Measurements from ENCODE around the gene PVRIG.
"Not testable (repeated sequence)": the region's sequence is repeated elsewhere in the genome, so short reads cannot be mapped to it uniquely, and the experiment has no call there.

Gene PVRIG

DNA sequence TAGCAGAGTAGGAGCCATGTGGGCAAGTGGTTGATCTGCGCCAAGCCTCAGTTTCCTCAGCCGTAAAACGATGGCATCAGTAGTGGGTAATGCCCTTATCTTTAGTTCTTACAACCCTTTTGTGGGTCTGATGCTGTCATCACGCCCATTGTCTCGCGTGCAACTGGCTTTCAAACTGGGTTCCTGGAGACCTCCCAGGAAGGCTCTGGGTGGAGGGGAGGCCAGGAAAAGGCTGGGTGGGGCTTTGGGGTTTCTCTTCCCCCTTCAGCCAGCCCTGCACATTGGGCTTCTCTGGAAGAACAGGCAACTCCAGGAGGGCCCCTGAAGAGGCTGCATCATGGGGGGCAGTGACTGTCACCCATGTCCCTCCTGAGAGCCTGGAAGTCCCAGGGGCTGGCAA is 5.1 kb downstream of the PVRIG start:
- not testable (repeated sequence) for DNase-seq (ENCODE audit: low read depth in 2 of 3, low spot score in 2 of 3)

DNA sequence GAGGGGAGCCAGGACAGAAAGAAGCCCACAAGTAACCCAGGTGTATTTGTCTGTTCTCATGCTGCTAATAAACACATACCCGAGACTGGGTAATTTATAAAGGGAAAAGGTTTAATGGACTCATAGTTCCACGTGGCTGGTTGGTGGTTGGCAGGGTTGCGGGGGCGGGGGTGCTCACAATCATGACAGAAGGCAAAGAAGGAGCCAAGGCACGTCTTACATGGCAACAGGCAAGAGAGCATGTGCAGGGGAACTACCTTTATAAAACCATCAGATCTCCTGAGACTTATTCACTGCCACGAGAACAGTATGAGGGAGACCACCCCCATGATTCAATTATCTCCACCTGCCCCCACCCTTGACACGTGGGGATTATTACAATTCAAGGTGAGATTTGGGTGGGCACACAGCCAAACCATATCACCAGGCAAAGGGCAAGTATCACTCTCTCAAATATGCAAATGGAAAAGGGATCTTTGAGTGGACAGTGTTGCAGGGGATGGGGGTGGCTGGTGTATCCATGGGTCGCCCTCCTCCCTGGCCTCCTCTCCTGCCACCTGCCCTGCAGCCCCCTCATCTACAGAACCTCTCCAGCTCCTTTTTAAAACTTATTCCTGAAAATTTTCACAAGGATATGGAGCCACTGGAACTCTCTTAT is 15.0 kb downstream of the PVRIG start:
- DNase-seq (ENCODE audit: low read depth in 2 of 3, low spot score in 2 of 3) = not testable (repeated sequence)

DNA sequence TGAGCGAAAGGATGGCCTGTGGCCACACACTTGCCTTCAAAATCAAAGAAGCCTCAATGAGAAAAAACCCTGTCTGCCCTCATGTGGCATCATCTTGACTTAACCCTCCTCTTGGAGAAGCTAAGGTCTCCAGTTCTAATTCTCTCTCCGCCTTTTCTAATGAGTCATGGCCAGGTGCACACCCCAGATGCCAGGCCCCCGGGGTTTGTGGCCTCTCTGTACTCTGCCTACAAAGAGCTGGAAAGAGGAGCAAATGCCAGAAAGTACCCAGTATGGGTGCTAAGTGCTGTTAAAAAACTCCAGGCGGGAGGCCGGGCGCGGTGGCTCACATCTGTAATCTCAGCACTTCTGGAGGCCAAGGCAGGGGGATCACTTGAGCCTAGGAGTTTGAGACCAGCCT is 20.2 kb downstream of the PVRIG start:
- DNase-seq (ENCODE audit: low read depth in 2 of 3, low spot score in 2 of 3) = not testable (repeated sequence)

DNA sequence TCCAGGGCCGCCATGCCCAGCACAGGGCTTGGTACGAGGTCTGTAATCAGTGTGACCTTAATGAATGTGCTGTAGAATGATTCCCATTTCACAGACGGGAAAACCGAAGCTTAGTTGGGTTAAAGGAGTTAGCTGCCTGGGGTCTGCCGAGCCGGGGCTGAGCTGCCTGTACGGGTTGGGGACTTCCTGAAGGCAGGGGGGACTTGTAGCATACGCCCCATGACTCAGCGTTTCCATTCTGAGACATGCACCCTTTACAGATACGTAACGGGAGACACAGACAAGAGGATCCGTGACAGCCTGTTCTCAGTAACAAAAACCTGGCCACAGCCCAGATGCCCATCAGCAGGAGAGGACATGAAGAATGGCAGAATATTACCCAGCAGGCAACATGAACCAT is 23.6 kb downstream of the PVRIG start:
- DNase-seq (ENCODE audit: low read depth in 2 of 3, low spot score in 2 of 3) = peak in 2 of 3 experiments; percentile 38 to 46

DNA sequence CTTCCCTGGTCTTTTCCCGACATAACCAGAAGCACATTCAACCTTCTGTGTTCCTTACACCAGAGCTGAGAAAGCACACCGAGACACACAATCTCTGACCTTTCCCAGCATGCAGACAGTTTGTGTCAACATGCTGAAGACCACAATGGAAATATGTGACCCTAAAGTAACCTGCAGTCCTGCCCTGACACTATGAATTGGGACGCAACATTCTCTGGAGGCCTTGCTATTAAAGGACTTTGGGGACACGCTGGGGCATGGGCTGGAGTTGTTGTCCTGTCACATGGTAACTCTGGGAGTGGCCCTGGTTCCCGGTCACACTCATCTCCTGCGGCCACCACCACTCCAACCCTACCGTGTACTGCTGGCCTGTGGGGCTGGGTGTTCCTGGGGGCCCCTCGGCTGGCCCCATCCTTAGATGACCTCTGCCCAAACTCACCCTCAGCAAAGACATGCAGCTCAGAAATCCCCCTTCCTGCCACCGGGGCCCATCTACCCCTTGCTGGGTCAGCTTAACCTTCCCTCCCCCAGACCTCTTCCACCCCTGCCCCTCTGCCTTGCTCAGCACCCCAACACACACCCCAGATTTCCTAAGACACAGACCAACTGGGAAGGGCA is 25.3 kb downstream of the PVRIG start:
- not testable (repeated sequence) for DNase-seq (ENCODE audit: low read depth in 2 of 3, low spot score in 2 of 3)

DNA sequence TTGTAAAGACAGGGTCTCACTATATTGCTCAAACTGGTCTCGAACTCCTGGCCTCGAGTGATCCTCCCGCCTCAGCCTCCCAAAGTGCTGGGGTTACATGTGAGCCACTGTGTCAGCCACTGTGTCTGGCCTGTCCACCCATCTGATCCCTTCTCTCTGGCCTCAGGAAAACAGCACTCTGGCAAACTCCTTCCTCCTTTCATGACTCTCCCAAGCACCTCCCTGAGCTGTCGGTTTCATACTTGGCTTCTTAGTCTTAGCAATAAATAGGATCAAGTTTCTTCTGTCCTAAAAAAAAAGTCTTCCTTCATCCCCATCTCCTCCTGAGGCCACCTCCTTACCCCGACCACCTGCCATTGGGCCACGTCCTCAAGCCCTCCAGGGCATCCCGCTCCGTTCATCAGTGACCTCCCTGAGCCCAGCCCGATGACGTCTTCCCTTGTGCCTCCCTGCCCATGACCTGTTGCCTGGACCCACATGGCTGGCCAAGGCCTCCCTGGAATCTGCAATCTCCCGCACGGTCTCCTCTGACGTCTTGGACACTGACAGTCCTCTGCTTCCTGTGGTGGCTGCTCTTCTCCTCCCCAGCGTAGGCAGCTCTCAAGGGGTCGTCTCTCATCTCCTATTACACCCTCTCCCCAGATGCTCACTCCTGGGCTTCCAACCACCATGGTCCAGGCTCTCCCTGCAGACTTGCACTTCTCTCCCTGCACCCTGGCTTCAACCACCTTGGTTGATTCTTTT is 26.5 kb downstream of the PVRIG start:
- DNase-seq (ENCODE audit: low read depth in 2 of 3, low spot score in 2 of 3) = not testable (repeated sequence)

DNA sequence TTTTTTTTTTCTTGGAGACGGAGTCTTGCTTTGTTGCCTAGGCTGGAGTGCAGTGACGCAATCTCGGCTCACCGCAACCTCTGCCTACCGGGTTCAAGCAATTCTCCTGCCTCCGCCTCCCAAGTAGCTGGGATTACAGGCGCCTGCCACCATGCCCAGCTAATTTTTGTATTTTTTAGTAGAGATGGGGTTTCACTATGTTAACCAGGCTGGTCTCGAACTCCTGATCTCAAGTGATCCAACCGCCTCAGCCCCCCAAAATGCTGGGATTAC is 27.1 kb downstream of the PVRIG start:
- not testable (repeated sequence) for DNase-seq (ENCODE audit: low read depth in 2 of 3, low spot score in 2 of 3)

DNA sequence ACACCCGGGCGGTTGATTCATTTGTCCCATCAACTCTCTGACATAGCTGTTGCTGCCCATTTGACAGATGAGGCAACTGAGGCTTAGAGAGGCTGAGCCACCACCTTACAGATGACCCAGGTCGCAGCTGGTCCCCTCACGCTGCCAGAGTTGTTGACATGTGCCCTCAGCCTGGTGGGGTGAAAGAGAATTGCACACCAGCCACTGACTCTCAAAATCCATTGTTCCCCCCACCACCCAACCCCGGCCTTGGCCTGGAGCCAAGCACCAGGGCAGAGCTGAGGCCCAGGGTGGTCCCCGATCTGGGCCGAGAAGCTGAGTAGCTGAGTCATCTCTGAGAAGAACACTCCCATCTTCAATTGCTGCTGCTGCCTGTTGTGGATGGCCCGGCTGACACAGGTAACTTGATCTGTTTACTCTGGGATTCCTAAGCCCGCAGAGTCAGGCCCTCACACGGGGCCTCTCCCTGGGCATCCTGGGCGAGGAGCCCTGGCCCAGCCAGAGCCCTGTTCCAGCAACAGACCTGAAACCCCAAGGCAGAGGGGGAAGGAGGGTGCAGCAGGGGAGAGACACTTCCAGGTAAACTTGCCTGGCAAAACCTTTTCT is 27.5 kb downstream of the PVRIG start:
- DNase-seq (ENCODE audit: low read depth in 2 of 3, low spot score in 2 of 3) = no peak

DNA sequence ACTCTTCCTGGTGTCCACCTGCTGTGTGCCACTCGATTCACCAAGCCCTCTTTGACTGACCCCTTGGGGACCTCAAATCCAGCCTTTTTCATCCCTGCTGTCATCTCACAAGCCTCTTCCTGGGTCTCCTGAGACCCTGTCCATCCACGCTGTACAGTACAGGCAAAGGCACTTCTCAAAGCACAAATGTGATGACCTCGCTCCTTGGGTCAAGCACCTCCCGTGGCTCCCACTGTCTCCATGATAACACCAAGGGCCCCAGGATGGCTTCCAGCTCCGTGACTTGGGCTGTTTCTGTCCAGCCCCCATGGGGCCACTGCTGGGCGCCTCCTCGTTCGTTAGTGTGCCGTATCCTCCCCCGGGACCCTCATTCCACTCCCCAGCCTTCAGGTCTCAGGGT is 28.7 kb downstream of the PVRIG start:
- no peak for DNase-seq (ENCODE audit: low read depth in 2 of 3, low spot score in 2 of 3)

DNA sequence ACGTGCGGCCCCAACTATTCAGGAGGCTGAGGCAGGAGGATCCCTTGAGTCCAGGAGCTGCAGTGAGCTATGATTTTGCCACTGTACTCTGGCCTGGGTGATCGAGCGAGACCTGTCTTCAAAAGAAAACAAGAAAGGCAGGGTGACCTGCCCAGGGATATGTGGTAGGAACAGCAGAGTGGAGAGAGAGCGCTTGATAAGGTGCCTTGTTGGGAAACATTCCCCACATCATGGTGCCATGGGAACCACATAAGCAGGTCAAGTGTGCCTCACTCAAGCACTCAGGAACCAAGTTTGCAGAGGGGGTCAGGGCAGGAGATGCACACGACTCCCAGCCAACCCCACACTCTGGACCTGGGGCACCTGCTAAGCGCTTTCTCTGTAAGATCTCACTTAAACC is 37.3 kb downstream of the PVRIG start:
- DNase-seq (ENCODE audit: low read depth in 2 of 3, low spot score in 2 of 3) = no peak

DNA sequence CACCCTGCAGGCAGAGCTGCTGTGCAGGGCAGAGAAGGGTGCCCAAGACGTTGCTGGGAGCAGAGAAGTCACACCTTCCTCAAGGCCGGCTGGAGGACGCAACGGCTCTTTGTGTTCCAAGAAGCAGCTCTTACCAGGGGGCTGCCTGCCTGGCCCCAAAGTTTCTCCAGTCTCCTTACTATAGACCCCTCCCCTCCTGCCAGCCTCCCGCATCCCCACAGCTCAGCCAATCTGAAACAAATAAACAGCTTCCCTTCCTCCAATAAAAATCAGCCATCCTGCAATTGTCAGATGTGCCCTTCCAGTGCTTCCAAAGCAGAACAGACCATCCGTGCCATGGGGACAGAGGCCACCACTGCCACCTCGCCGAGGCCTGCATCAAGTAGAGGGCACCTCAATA is 40.2 kb downstream of the PVRIG start:
- DNase-seq (ENCODE audit: low read depth in 2 of 3, low spot score in 2 of 3) = not testable (repeated sequence)

DNA sequence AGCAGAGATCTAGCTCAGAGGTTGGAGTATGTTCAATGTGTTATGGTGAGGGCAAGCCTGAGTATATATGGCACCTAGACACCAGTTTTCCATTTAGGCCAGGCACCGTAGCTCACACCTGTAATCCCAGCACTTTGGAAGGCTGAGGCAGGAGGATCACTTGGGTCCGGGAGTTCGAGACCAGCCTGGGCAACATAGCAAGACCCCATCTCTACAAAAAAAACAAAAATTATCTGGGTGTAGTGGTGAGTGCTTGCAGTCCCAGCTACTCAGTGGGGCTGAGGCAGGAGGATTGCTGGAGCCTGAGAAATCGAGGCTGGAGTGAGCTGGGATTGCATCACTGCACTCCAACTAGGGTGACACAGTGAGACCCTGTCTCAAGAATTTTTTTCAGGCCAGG is 43.1 kb downstream of the PVRIG start:
- not testable (repeated sequence) for DNase-seq (ENCODE audit: low read depth in 2 of 3, low spot score in 2 of 3)

DNA sequence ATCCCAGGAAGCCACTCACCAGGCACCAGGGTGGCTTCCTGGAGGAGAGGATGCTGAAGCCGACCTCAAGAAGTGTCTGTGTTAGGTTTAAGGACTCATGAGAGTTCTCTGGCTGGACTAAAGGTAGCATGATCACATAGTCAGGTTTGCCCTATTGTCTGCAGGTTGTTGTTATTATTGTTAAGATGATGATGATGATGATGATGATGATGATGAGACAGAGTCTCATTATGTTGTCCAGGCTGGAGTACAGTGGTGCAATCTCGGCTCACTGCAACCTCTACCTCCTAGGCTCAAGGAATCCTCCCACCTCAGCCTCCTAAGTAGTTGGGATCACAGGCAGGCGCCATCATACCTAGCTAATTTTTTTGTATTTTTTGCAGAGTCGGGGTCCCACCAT is 44.5 kb downstream of the PVRIG start:
- DNase-seq (ENCODE audit: low read depth in 2 of 3, low spot score in 2 of 3) = not testable (repeated sequence)

DNA sequence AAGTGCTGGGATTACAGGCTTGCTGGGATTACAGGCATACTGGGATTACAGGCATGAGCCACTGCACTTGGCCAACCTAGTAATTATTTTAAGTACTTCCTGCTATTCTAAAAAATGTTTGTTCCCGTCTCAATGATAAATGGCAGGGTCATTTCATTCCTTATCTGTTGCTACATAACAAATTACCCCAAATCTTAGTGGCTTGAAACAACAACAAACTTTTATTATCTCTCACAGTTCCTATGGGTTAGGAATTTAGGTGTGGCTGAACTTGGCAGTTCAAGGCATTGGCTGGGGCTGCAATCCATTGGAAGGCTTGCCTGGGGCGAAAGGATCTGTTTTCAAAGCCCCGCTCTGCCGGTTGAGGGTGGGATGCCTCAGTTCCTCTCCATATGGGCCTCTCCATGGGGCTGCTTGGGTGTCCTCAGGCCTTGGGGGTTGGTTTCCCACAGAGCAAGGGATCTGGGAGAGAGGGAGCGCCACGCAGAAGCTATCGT is 45.0 kb downstream of the PVRIG start:
- DNase-seq (ENCODE audit: low read depth in 2 of 3, low spot score in 2 of 3) = not testable (repeated sequence)

DNA sequence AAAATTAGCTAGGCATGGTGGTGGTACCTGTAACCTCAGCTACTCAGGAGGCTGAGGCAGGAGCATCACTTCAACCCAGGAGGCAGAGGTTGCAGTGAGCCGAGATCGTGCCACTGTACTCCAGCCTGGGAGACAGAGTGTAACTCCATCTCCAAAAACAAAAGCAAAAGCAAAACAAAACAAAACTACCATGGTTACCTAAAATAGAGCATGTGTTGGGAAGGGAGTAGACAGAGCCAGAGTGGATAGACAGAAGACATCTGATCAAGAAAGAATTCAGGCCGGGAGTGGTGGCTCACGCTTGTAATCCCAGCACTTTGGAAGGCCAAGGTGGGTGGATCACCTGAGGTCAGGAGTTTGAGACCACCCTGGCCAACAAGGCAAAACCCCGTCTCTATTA is 46.1 kb downstream of the PVRIG start:
- not testable (repeated sequence) for DNase-seq (ENCODE audit: low read depth in 2 of 3, low spot score in 2 of 3)

DNA sequence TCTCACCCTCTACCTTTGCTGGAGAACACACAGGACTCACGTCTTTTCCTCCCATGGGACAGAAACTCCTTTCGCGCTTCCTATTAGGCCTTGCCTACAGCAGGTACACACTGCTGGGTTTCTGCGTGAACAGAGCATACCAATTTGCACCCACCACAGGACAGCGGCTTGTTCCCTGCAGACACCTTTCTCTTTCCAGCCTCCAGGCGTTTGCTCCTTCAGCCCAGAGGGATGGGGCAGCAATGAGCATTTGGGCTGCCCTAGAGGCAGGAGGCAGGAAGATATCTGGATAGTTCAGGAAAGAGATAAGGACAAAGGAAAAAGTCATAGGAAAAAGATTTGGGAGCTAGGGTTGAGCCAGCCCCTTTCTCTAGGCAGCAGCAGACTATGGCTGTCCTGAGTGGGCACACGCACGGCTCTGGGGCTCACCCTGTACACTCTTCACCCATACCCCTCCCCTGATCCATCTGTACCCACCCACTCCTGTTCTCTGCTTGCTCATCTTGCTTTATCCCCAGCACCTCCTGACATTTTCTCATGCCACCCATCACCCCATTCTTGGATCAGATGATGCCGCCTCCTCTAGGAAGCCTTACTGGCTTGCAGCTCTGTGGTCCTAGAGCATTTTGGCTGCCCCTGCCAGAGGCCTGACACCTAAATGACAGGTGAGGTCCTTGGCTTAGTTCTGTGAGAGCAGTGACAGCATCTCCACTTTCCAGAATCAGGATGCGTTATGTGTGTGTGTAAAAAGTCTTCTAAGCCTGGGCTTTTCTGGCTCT is 47.0 kb downstream of the PVRIG start:
- no peak for DNase-seq (ENCODE audit: low read depth in 2 of 3, low spot score in 2 of 3)

DNA sequence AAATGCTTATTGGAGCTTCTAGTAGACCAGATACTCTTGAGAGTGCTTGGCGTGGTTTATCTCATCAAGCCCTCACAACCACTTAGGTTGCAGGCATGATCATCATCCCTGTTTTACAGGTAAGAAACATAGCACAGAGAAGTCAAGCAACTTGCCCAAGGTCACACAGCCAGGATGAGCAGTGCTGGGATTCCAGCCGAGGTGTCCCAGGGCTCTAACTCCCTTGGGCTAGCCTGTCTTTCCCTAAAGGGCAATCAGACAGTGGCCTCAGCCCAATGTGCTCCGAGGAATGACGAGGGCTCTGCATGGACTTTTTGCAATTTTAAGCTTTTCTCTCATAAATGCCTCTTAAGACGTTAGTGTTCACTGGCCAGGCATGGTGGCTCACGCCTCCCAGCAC is 47.9 kb downstream of the PVRIG start:
- DNase-seq (ENCODE audit: low read depth in 2 of 3, low spot score in 2 of 3) = no peak

DNA sequence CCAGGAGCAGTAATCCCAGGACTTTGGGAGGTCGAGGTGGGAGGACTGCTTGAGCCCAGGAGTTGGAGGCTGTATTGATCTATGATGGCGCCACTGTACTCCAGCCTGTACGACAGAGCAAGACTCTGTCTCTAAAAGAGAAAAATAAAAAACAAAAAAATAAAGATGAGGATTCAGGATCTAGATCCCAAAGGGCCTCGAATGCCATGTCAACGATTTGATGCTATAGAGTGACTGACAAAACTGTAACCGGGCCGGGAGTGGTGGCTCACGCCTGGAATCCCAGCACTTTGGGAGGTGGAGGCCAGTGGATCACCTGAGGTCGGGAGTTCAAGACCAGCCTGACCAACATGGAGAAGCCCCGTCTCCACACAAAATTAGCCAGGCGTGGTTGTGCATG is 49.1 kb downstream of the PVRIG start:
- not testable (repeated sequence) for DNase-seq (ENCODE audit: low read depth in 2 of 3, low spot score in 2 of 3)

DNA sequence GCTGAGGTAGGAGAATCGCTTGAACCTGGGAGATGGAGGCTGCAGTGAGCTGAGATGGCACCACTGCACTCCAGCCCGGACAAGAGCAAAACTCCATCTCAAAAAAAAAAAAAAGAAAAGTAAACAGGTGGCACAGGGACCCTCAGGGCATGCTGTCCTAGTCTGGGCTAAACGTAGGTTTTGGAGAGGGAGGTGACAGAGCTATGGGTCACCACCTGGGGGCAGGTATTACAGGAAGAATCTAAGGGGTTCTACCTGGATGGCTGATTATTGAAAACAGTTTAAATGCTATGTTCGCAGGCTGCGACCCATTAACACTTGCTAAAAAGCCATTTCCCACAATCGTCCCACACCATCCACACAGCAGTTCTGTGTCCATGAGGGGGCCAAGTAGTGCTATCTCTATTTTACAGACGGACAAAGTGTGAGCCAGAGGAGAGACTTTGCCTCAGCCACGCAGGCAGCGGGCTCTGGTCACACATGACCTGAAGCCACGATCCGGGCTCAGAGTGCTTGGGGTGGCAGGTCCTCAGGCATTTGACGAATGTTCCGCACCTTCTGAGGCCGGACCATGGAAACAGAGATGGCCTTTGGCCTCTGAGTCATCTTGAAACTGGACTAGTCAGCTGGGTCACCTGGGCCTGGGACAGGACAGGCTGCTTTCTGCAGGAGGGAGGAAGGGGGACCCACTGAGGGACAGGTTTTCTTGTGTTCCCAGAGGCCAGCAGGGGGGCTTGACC is 49.7 kb downstream of the PVRIG start:
- not testable (repeated sequence) for DNase-seq (ENCODE audit: low read depth in 2 of 3, low spot score in 2 of 3)
